Peyer's patch (tissue), 4 donors: ENCODE measurements around the gene ECSCR.

Source experiments
- POLR2A ChIP-seq, 2 donors: fragments of 450-650 bp; IDR thresholded peaks; one replicate each; pipeline ENCODE4 v1.5.1; 2017; ENCODE audit warnings: antibody characterized with exemption in 2 of 2, mild to moderate bottlenecking in 2 of 2, moderate library complexity in 2 of 2
- TF ChIP-seq, protein P1 (sequence below), 6 experiments: fragments of 450-650 bp in 4 of 6; fragments of 200-600 bp in 2 of 6; sonication (generic) in 1 of 6; IDR thresholded peaks; one replicate each; pipeline ENCODE4 v1.5.1; 2017 to 2019; ENCODE audit warnings: antibody characterized with exemption in 6 of 6, mild to moderate bottlenecking in 3 of 6, moderate library complexity in 1 of 6

DNA sequence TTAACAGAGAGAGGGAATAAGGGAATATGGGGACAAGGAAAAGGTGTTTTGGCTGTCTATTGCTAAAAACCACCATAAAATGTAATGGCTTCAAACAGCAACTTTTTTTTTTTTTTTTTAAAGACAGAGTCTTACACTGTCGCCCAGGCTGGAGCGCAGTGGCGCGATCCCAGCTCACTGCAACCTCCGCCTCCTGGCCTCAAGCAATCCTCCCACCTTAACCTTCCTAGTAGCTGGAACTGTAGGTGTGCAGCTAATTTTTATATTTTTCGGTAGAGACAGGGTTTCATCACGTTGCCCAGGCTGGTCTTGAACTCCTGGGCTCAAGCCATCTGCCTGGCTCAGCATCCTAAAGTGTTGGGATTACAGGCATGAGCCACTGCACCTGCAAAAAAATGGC lies 54.4 kb downstream of the ECSCR start:
- TF ChIP-seq, protein P1, sequence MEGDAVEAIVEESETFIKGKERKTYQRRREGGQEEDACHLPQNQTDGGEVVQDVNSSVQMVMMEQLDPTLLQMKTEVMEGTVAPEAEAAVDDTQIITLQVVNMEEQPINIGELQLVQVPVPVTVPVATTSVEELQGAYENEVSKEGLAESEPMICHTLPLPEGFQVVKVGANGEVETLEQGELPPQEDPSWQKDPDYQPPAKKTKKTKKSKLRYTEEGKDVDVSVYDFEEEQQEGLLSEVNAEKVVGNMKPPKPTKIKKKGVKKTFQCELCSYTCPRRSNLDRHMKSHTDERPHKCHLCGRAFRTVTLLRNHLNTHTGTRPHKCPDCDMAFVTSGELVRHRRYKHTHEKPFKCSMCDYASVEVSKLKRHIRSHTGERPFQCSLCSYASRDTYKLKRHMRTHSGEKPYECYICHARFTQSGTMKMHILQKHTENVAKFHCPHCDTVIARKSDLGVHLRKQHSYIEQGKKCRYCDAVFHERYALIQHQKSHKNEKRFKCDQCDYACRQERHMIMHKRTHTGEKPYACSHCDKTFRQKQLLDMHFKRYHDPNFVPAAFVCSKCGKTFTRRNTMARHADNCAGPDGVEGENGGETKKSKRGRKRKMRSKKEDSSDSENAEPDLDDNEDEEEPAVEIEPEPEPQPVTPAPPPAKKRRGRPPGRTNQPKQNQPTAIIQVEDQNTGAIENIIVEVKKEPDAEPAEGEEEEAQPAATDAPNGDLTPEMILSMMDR (IDR thresholded peaks at IDR 0.05): no peak
- no peak for TF ChIP-seq POLR2A (IDR thresholded peaks at IDR 0.05)
